ENCODE data around the gene ATAD3A.
A peak's percentile ranks its signal among the peaks of the same experiment; 100 is the strongest.
"Not testable (repeated sequence)": the region's sequence is repeated elsewhere in the genome, so short reads cannot be mapped to it uniquely, and the experiment has no call there.

ATAD3A gene

GRCh38 chr1:1511533-1512285 lies at the start of gene ATAD3A:
TSS of gene ATAD3A (plus strand) at chr1:1512162. CDS start at chr1:1512269, 107 bp downstream.
- TF ChIP-seq CTCF (conservative IDR thresholded peaks at IDR 0.05; ENCODE audit: control insufficient read depth, insufficient read depth, low read depth, low read length): no peak
- peak within 1 kb of the TSS; percentile 84 for H3K4me3 ChIP-seq (ENCODE audit: control insufficient read depth, low read depth, low read length)
- peak; percentile 97 for DNase-seq (ENCODE audit: low read depth)

GRCh38 chr1:1462318-1462966 lies 49.5 kb upstream of the ATAD3A start:
- TF ChIP-seq CTCF (conservative IDR thresholded peaks at IDR 0.05; ENCODE audit: control insufficient read depth, insufficient read depth, low read depth, low read length): no peak
- H3K4me3 ChIP-seq (ENCODE audit: control insufficient read depth, low read depth, low read length): no peak overlapping the region
- DNase-seq (ENCODE audit: low read depth): peak; percentile 77

GRCh38 chr1:1463312-1463711 lies 48.6 kb upstream of the ATAD3A start:
- no peak overlapping the region for H3K4me3 ChIP-seq (ENCODE audit: control insufficient read depth, low read depth, low read length)
- no peak for TF ChIP-seq CTCF (conservative IDR thresholded peaks at IDR 0.05; ENCODE audit: control insufficient read depth, insufficient read depth, low read depth, low read length)
- DNase-seq (ENCODE audit: low read depth): no peak

- H3K4me3 ChIP-seq (ENCODE audit: control insufficient read depth, low read depth, low read length); DNase-seq (ENCODE audit: low read depth): not testable (repeated sequence)
Observed at GRCh38 chr1:1468196-1468985, 43.6 kb upstream of the ATAD3A start.

- peak; percentile 25 for DNase-seq (ENCODE audit: low read depth)
Observed at GRCh38 chr1:1470626-1471388, 41.2 kb upstream of the ATAD3A start.

GRCh38 chr1:1471389-1472052 lies 40.4 kb upstream of the ATAD3A start, which contains the start of gene ATAD3B:
TSS of gene ATAD3B (plus strand) at chr1:1471765. CDS start at chr1:1471885, 120 bp downstream.
- TF ChIP-seq CTCF (conservative IDR thresholded peaks at IDR 0.05; ENCODE audit: control insufficient read depth, insufficient read depth, low read depth, low read length): no peak
- DNase-seq (ENCODE audit: low read depth): peak; percentile 87
- H3K4me3 ChIP-seq (ENCODE audit: control insufficient read depth, low read depth, low read length): peak within 1 kb of the TSS; percentile 84

More at GRCh38 chr1:1470626-1471388, 41.2 kb upstream of the ATAD3A start:
- H3K4me3 ChIP-seq (ENCODE audit: control insufficient read depth, low read depth, low read length): peak overlapping the region; percentile 84
- no peak for TF ChIP-seq CTCF (conservative IDR thresholded peaks at IDR 0.05; ENCODE audit: control insufficient read depth, insufficient read depth, low read depth, low read length)

GRCh38 chr1:1472053-1472876 lies 39.7 kb upstream of the ATAD3A start:
- peak overlapping the region; percentile 76 for H3K4me3 ChIP-seq (ENCODE audit: control insufficient read depth, low read depth, low read length)
- DNase-seq (ENCODE audit: low read depth): not testable (repeated sequence)

- not testable (repeated sequence) for DNase-seq (ENCODE audit: low read depth); H3K4me3 ChIP-seq (ENCODE audit: control insufficient read depth, low read depth, low read length)
Observed at GRCh38 chr1:1476011-1476410, 36.0 kb upstream of the ATAD3A start.

All from fibroblast of mammary gland (primary cell).